Activated CD8-positive, alpha-beta T cell treated with anti-CD3 and anti-CD28 coated beads, Interleukin-2, amount 10 ng/mL, durations not matched to agents 7 days and 5 days (primary cell): ENCODE measurements around the gene FBXL22. TPM values are rescaled to one million over a fixed set of nuclear protein-coding genes. Genes with fewer than 3 reads are reported as not detected.
A peak's percentile ranks its signal among the peaks of the same experiment; 100 is the strongest.

Experiments
- ATAC-seq: fragments of 150-1000 bp; cut with Tn5 transposase; one replicate; pipeline ENCODE4 v1.10.0; 2021; ENCODE audit warnings: moderate library complexity
- CTCF ChIA-PET: fragments of 350-600 bp; sonication (Branson Sonifier 250); formaldehyde crosslinking; loops from one replicate; lab custom pipeline; 2021; ENCODE audit warnings: antibody characterized with exemption; lab: Charles Lee
- POLR2A ChIA-PET: fragments of 350-600 bp; sonication (Branson Sonifier 250); formaldehyde crosslinking; loops from one replicate; lab custom pipeline; 2021; ENCODE audit warnings: antibody characterized with exemption; lab: Charles Lee
- DNase-seq: peaks from one replicate; pipeline ENCODE4 v3.0.0-alpha.2; 2020
- H3K27ac Mint-ChIP-seq: one replicate; pipeline ENCODE4 v1.8.0; 2021; ENCODE audit warnings: mild to moderate bottlenecking, mixed read lengths
- H3K27me3 Mint-ChIP-seq: one replicate; pipeline ENCODE4 v1.8.0; 2021; ENCODE audit warnings: low read depth, mixed read lengths
- H3K36me3 Mint-ChIP-seq: one replicate; pipeline ENCODE4 v1.8.0; 2021; ENCODE audit warnings: low read depth, mixed read lengths
- H3K4me1 Mint-ChIP-seq: one replicate; pipeline ENCODE4 v1.8.0; 2021; ENCODE audit warnings: low read depth, mixed read lengths
- H3K4me3 Mint-ChIP-seq: one replicate; pipeline ENCODE4 v1.8.0; 2021; ENCODE audit warnings: mild to moderate bottlenecking, mixed read lengths
- H3K9me3 Mint-ChIP-seq: one replicate; pipeline ENCODE4 v1.8.0; 2022; ENCODE audit warnings: mixed read lengths; ENCODE audit not compliant: insufficient read depth
- total RNA-seq, 2 experiments: library from RNA; stranded (reverse); gene quantifications; one replicate each; pipeline ENCODE4 v1.2.3, GENCODE V29; 2021

FBXL22 gene
- total RNA-seq, 2 experiments from 2014 or later: 0.66 to 1.4 TPM

DNA sequence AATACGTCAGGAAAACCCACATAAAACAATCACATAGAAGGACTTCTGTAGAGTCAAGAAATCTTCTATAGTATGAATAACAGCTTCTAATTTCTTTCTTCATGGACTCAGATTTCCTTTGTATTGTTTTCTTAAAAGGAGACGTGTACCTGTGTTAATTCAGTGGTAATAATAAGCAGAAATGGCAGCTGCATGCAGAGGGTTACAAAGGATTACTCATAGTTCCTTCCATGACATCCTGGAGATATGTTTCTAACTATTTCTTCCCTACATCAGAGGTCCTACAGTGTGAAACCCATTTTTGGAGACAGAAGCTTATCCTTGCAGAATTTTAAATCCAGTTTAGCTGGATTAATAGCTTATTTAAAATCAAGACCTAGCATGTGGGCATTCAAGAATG is 36.1 kb downstream of the FBXL22 start:
- no peaks in the 10 kb centered on the region for H3K27me3 Mint-ChIP-seq
- POLR2A ChIA-PET: no interaction called here
- H3K4me1 Mint-ChIP-seq: peaks cover 10% of the 10 kb centered on the region
- H3K36me3 Mint-ChIP-seq: peaks cover 63% of the 10 kb centered on the region
- no peak overlapping the region for H3K27ac Mint-ChIP-seq
- ATAC-seq (no peak), DNase-seq (no peak)
- H3K9me3 Mint-ChIP-seq: no peaks in the 10 kb centered on the region
- CTCF ChIA-PET: interaction anchor here (0.8 to 1.8 kb wide), 4 partner anchors 10 to 434 kb away, joined by 3 to 8 read pairs (median 5); no protein-coding TSS in a partner anchor
- no peak overlapping the region for H3K4me3 Mint-ChIP-seq

DNA sequence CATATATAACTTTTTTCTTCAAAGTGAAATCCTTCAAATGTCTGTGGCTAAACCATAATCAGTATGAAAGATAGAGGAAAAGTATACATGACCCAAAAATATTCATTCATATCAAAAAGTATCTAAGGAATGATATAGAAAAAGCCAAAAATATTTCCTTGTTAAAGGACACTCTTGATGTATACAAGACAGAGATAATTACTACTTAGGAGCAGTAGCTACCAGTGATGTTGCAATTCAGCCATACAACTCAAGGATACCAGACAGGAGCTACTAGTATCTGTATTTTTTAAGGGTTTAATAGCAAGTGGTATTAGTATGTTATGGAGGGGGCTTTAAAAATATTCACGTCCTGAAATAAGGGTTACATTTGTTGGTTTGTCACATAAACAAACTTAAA is 37.0 kb downstream of the FBXL22 start:
- no peak overlapping the region for H3K27ac Mint-ChIP-seq
- peaks cover 15% of the 10 kb centered on the region for H3K4me1 Mint-ChIP-seq
- no peak for ATAC-seq
- H3K4me3 Mint-ChIP-seq: no peak overlapping the region
- peaks cover 61% of the 10 kb centered on the region for H3K36me3 Mint-ChIP-seq
- ChIA-PET CTCF (interaction anchor here (0.8 to 1.8 kb wide), 3 partner anchors 10 to 433 kb away, joined by 3 to 8 read pairs (median 5); no protein-coding TSS in a partner anchor), POLR2A (no interaction called here)
- no peak for DNase-seq
- H3K27me3 Mint-ChIP-seq: no peaks in the 10 kb centered on the region
- no peaks in the 10 kb centered on the region for H3K9me3 Mint-ChIP-seq

DNA sequence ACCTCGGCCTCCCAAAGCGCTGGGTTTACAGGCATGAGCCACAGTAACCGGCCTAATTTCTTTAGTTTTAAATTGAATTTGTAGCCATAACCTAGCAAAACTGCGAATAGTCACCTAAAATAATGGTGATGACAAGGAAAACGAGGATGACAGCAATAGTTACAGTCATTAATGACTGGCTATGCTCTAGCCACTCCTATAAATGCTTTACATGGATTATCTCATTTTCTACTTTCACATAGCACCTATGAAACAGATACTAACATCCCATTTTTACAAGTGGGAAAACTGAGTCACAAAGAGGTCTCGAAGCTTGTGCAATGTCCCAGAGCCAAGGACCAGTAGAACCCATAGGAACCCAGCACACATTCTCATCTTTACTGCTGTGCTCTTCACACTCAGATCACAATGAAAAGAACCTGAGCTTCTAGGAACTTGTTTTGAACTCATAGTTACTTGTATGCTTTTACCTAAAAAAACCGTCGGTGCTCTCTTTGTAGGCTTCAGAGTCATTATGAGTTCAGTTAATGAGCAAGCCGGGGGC is 39.4 kb downstream of the FBXL22 start:
- Mint-ChIP-seq H3K36me3 (peaks cover 56% of the 10 kb centered on the region), H3K4me3 (no peak overlapping the region), H3K9me3 (no peaks in the 10 kb centered on the region), H3K4me1 (peaks cover 15% of the 10 kb centered on the region), H3K27ac (no peak overlapping the region), H3K27me3 (no peaks in the 10 kb centered on the region)
- ChIA-PET POLR2A (no interaction called here), CTCF (interaction anchor here (0.6 to 2.1 kb wide), 5 partner anchors 26 to 430 kb away, joined by 3 to 9 read pairs (median 3); partner anchors contain the start of gene DAPK2)
- no peak for ATAC-seq
- no peak for DNase-seq

DNA sequence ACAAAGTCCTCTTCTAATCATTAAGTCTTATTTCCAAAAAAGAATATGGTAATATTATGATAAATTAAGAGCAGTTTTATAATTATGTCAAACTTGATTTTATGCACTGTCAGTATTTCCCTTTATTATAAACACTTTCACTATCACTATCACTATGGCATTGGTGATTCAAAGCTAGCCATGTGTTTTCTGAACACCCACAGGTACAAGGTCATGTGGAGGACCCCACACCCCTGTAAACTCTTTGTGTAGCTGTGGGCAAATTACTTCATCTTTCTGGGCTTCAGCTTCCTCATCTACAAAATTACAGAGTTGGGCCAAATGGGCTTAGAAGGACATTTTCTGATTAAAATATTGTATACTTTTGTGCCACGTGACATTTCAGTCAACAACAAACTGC is 41.7 kb downstream of the FBXL22 start:
- Mint-ChIP-seq H3K4me3 (no peak overlapping the region), H3K36me3 (peaks cover 49% of the 10 kb centered on the region), H3K9me3 (no peaks in the 10 kb centered on the region), H3K4me1 (peaks cover 15% of the 10 kb centered on the region), H3K27ac (no peak overlapping the region), H3K27me3 (no peaks in the 10 kb centered on the region)
- DNase-seq: no peak
- peak; percentile 51 for ATAC-seq
- CTCF ChIA-PET: no interaction called here
- POLR2A ChIA-PET: no interaction called here

DNA sequence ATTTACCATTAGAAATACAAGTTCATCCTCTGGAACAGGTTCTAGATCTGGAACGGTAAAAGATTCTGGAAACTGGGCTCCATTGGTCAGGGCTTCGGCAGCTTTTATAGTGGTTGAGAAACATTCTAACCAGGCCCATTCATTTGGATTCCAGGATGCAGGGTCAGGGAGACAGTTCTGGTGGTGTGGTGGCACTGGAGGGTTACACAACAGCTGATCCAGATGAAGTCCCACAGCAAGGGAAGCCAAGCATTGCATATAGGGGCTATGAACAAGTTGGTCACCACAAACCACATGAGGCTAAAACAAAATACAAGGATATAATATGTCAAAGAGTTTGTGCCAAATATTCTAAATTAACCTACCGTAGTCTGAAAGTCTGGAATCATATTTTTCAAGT is 43.0 kb downstream of the FBXL22 start:
- Mint-ChIP-seq H3K9me3 (no peaks in the 10 kb centered on the region), H3K36me3 (peaks cover 47% of the 10 kb centered on the region), H3K27ac (no peak overlapping the region), H3K4me3 (no peak overlapping the region), H3K4me1 (peaks cover 15% of the 10 kb centered on the region), H3K27me3 (no peaks in the 10 kb centered on the region)
- DNase-seq (no peak), ATAC-seq (no peak)
- ChIA-PET POLR2A (no interaction called here), CTCF (interaction anchor here (0.7 to 2.2 kb wide), 2 partner anchors 30 to 169 kb away, joined by 3 to 8 read pairs; no protein-coding TSS in a partner anchor)

Other genes with a start within 250 kb of the FBXL22 start
- gene CA12, start 215.5 kb upstream of the FBXL22 start, total RNA-seq: not detected
- gene USP3, start 92.8 kb upstream of the FBXL22 start, total RNA-seq: 10 to 100 TPM; 48.3 to 49.1 TPM
- 10 to 100 TPM; 89.8 to 96.0 TPM for gene HERC1, start 236.6 kb downstream of the FBXL22 start, total RNA-seq